Fibroblast of lung (primary cell): ENCODE results near the gene CAMK1D. TPM values are rescaled to one million over a fixed set of nuclear protein-coding genes. Genes with fewer than 3 reads are reported as not detected.

Source experiments
- DNase-seq, 2 donors: peaks; one replicate each; pipeline versions ENCODE4 v3.0.0 to v3.0.0-alpha.2; 2010; ENCODE audit warnings: low read depth in 2 of 2
- H2AFZ ChIP-seq: 2 replicates; pipeline ENCODE4 v1.5.1; 2012; ENCODE audit warnings: low read length, control low read depth, inconsistent platforms
- H3K27ac ChIP-seq: 2 replicates; pipeline ENCODE4 v1.5.1; 2011; ENCODE audit warnings: low read length, control low read depth; ENCODE audit not compliant: insufficient read depth
- H3K27me3 ChIP-seq: 2 replicates; pipeline ENCODE4 v1.5.1; 2011; ENCODE audit warnings: mild to moderate bottlenecking, low read length; ENCODE audit not compliant: control insufficient read depth, insufficient read depth
- H3K36me3 ChIP-seq: 2 replicates; pipeline ENCODE4 v1.5.1; 2011; ENCODE audit warnings: low read length; ENCODE audit not compliant: control insufficient read depth, insufficient read depth
- H3K4me1 ChIP-seq: 2 replicates; pipeline ENCODE4 v1.5.1; 2011; ENCODE audit warnings: low read length; ENCODE audit not compliant: control insufficient read depth, insufficient read depth; ENCODE audit errors: extremely low read depth
- H3K4me2 ChIP-seq: 2 replicates; pipeline ENCODE4 v1.5.1; 2011; ENCODE audit warnings: low read length, control low read depth; ENCODE audit not compliant: insufficient read depth; ENCODE audit errors: extremely low read depth
- H3K4me3 ChIP-seq, 4 experiments: fragments of 200-600 bp in 1 of 4; sonication (generic) in 1 of 4; replicated peaks in 1 of 4; 2 replicates each; pipeline ENCODE4 v1.5.1; 2011 to 2016; ENCODE audit warnings: low read length in 4 of 4, low read depth in 3 of 4, mild to moderate bottlenecking in 3 of 4, control low read depth in 2 of 4, inconsistent platforms in 1 of 4, mixed read lengths in 1 of 4; ENCODE audit not compliant: insufficient read depth in 1 of 4; ENCODE audit errors: control extremely low read depth in 1 of 4
- H3K79me2 ChIP-seq: 2 replicates; pipeline ENCODE4 v1.5.1; 2012; ENCODE audit warnings: mild to moderate bottlenecking, low read length, inconsistent platforms; ENCODE audit not compliant: control insufficient read depth, insufficient read depth
- H3K9ac ChIP-seq: 2 replicates; pipeline ENCODE4 v1.5.1; 2011; ENCODE audit warnings: mild to moderate bottlenecking, low read length, control low read depth; ENCODE audit not compliant: insufficient read depth
- H3K9me3 ChIP-seq: 2 replicates; pipeline ENCODE4 v1.5.1; 2012; ENCODE audit warnings: low read depth, low read length; ENCODE audit not compliant: control insufficient read depth, insufficient read depth
- H4K20me1 ChIP-seq: 2 replicates; pipeline ENCODE4 v1.5.1; 2011; ENCODE audit warnings: low read length; ENCODE audit not compliant: control insufficient read depth, insufficient read depth; ENCODE audit errors: extremely low read depth
- CTCF ChIP-seq, 2 donors: IDR thresholded peaks in 1 of 2; conservative IDR thresholded peaks in 1 of 2; 1 replicate in 1 of 2; 2 replicates in 1 of 2; pipeline ENCODE4 v1.5.1; 2011 to 2012; ENCODE audit warnings: low read length in 2 of 2, control low read depth in 1 of 2, inconsistent platforms in 1 of 2, low read depth in 1 of 2, mild to moderate bottlenecking in 1 of 2
- EZH2 ChIP-seq: IDR thresholded peaks from 2 replicates; pipeline ENCODE4 v1.5.1; 2012; ENCODE audit warnings: low read length, control low read depth, mild to moderate bottlenecking; ENCODE audit errors: missing control alignments
- polyA plus RNA-seq, 2 donors: library from polyadenylated mRNA; depleted of rRNA in 1 of 2; stranded (reverse) in 1 of 2; unstranded in 1 of 2; fragments of >200 nt; gene quantifications; 2 replicates each; pipeline ENCODE4 v1.2.1, GENCODE V29; 2011 to 2012; ENCODE audit warnings: missing spikeins in 1 of 2
- total RNA-seq: library from RNA; depleted of rRNA; stranded (reverse); fragments of >200 nt; gene quantifications from 2 replicates; pipeline ENCODE4 v1.2.1, GENCODE V29; 2014

CAMK1D gene
- total and polyA plus RNA-seq, 2 donors (not counting 1 experiment from before 2014, with no cell fraction given): 2.3 TPM

DNA sequence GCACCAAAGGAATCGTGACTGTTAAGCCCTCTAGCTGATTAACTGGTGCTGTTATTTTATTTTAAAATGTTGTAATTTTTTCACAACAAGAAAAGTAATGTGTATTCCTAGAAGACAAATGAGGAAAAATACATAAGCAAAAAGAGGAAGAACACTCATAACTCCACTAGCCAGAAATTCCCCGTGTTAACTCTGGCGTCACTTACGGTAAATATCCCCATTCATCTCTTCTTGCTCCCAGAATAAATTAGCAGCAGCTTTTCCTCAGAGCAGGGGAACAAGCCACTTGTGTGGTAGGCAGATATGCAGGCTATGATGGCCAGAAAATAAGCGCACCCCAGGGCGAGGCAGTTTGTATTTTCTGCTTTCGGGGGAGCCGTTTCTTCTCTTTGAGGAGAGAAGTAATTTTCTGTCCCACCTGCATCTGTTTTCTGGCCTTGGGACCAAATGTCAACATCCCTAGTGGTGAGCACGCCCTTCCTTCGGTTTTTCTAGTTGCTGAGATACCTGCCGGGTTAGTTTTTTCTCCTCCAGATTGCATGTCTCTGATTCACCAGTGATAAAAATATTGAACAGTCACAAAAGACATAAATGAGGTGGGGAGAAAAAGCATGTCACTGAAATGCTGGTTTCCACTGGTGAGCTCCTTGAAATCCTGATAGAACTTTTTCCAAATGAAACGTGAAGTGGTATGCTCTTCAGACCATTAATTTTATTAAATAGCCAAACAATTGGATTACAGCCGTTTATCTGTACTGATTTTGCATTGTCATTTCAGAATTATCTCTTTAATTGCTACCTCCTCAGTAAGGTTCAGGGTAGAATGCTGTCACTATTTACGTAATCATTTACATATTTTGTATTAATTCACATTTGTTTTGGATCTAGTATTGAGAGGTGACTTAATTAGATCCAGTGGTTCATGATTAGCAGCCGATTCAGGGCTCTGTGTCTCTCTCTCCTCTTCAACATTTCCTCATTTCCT is 268.1 kb downstream of the CAMK1D start:
- Histone ChIP-seq H3K27me3 (no peaks in the 10 kb centered on the region), H3K4me3 (no peak overlapping the region), H3K36me3 (no peaks in the 10 kb centered on the region), H2AFZ (no peak overlapping the region), H3K4me1 (no peaks in the 10 kb centered on the region), H3K79me2 (no peaks in the 10 kb centered on the region), H3K9me3 (no peaks in the 10 kb centered on the region), H3K9ac (no peak overlapping the region), H3K27ac (no peak overlapping the region), H3K4me2 (no peak overlapping the region), H4K20me1 (no peaks in the 10 kb centered on the region)
- TF ChIP-seq CTCF (conservative IDR thresholded peaks at IDR 0.05 in 1 of 2, IDR thresholded peaks at IDR 0.05 in 1 of 2; ENCODE audit: low read depth in 1 of 2, low read length in 2 of 2) (no peak), EZH2 (no peak)
- peak in 1 of 2 donors; percentile 41 for DNase-seq

GRCh38 chr10:12622016-12622415 is 272.7 kb downstream of the CAMK1D start:
- Histone ChIP-seq H3K4me2 (no peak overlapping the region), H4K20me1 (no peaks in the 10 kb centered on the region), H3K4me1 (no peaks in the 10 kb centered on the region), H3K79me2 (no peaks in the 10 kb centered on the region), H3K27ac (no peak overlapping the region), H2AFZ (no peak overlapping the region), H3K9ac (no peak overlapping the region), H3K4me3 (no peak overlapping the region), H3K27me3 (no peaks in the 10 kb centered on the region), H3K36me3 (no peaks in the 10 kb centered on the region), H3K9me3 (no peaks in the 10 kb centered on the region)
- DNase-seq: no peak
- TF ChIP-seq EZH2 (no peak), CTCF (conservative IDR thresholded peaks at IDR 0.05 in 1 of 2, IDR thresholded peaks at IDR 0.05 in 1 of 2; ENCODE audit: low read depth in 1 of 2, low read length in 2 of 2) (no peak)

GRCh38 chr10:12622691-12623090 is 273.3 kb downstream of the CAMK1D start:
- H4K20me1 ChIP-seq: no peaks in the 10 kb centered on the region
- no peak overlapping the region for H3K9ac ChIP-seq
- H3K36me3 ChIP-seq: no peaks in the 10 kb centered on the region
- H3K4me1 ChIP-seq: no peaks in the 10 kb centered on the region
- DNase-seq: no peak
- H3K27me3 ChIP-seq: no peaks in the 10 kb centered on the region
- H2AFZ ChIP-seq: no peak overlapping the region
- no peak overlapping the region for H3K4me2 ChIP-seq
- TF ChIP-seq EZH2: no peak
- TF ChIP-seq CTCF (conservative IDR thresholded peaks at IDR 0.05 in 1 of 2, IDR thresholded peaks at IDR 0.05 in 1 of 2; ENCODE audit: low read depth in 1 of 2, low read length in 2 of 2): no peak
- H3K27ac ChIP-seq: no peak overlapping the region
- no peaks in the 10 kb centered on the region for H3K9me3 ChIP-seq
- no peaks in the 10 kb centered on the region for H3K79me2 ChIP-seq
- no peak overlapping the region for H3K4me3 ChIP-seq
